H9 (cell line): ENCODE measurements around the gene ETV6. TPM values are rescaled to one million over a fixed set of nuclear protein-coding genes. Genes with fewer than 3 reads are reported as not detected.

Experiments
- DNase-seq: peaks from one replicate; pipeline ENCODE4 v3.0.0-alpha.2; 2017
- H2AFZ ChIP-seq: one replicate; pipeline ENCODE4 v1.6.1; 2013; ENCODE audit warnings: mild to moderate bottlenecking, low read length, control low read depth, moderate library complexity
- H2AK5ac ChIP-seq: 2 replicates; pipeline ENCODE4 v1.6.1; 2013; ENCODE audit warnings: low read length, control low read depth, mixed read lengths; ENCODE audit not compliant: insufficient read length
- H2BK120ac ChIP-seq: one replicate; pipeline ENCODE4 v1.6.1; 2013; ENCODE audit warnings: low read depth, mild to moderate bottlenecking, low read length, control low read depth, inconsistent platforms; ENCODE audit not compliant: poor library complexity, severe bottlenecking
- H2BK12ac ChIP-seq: 2 replicates; pipeline ENCODE4 v1.6.1; 2013; ENCODE audit warnings: low read length, control low read depth, mixed read lengths, low read depth; ENCODE audit not compliant: insufficient read length
- H2BK15ac ChIP-seq: 2 replicates; pipeline ENCODE4 v1.6.1; 2013; ENCODE audit warnings: low read depth, low read length, control low read depth
- H2BK20ac ChIP-seq: one replicate; pipeline ENCODE4 v1.6.1; 2013; ENCODE audit warnings: low read depth, mild to moderate bottlenecking, low read length, control low read depth, inconsistent platforms; ENCODE audit not compliant: poor library complexity, severe bottlenecking
- H2BK5ac ChIP-seq: 2 replicates; pipeline ENCODE4 v1.6.1; 2013; ENCODE audit warnings: low read length, control low read depth, mixed read lengths; ENCODE audit not compliant: insufficient read length
- H3K14ac ChIP-seq: 2 replicates; pipeline ENCODE4 v1.6.1; 2013; ENCODE audit warnings: low read length, control low read depth; ENCODE audit not compliant: insufficient read depth
- H3K18ac ChIP-seq: 2 replicates; pipeline ENCODE4 v1.6.1; 2013; ENCODE audit warnings: low read depth, mild to moderate bottlenecking, mixed read lengths, low read length, control low read depth; ENCODE audit not compliant: insufficient read length
- H3K23ac ChIP-seq: 2 replicates; pipeline ENCODE4 v1.6.1; 2013; ENCODE audit warnings: low read length, control low read depth, mixed read lengths, low read depth; ENCODE audit not compliant: insufficient read length
- H3K23me2 ChIP-seq: 2 replicates; pipeline ENCODE4 v1.6.1; 2013; ENCODE audit warnings: low read depth, mild to moderate bottlenecking, mixed read lengths, low read length, control low read depth; ENCODE audit not compliant: insufficient read length, poor library complexity, severe bottlenecking
- H3K27ac ChIP-seq: 2 replicates; pipeline ENCODE4 v1.5.1; 2013; ENCODE audit warnings: low read length, control low read depth, mixed read lengths, low read depth; ENCODE audit not compliant: insufficient read length
- H3K27me3 ChIP-seq: 2 replicates; pipeline ENCODE4 v1.6.1; 2013; ENCODE audit warnings: low read length, control low read depth, inconsistent platforms; ENCODE audit not compliant: insufficient read depth
- H3K4ac ChIP-seq: 2 replicates; pipeline ENCODE4 v1.6.1; 2013; ENCODE audit warnings: low read depth, mild to moderate bottlenecking, control low read depth, inconsistent platforms, low read length, moderate library complexity
- H3K4me1 ChIP-seq: 2 replicates; pipeline ENCODE4 v1.6.1; 2013; ENCODE audit warnings: low read length, control low read depth, inconsistent platforms; ENCODE audit not compliant: insufficient read depth
- H3K4me2 ChIP-seq: 2 replicates; pipeline ENCODE4 v1.6.1; 2013; ENCODE audit warnings: low read length, control low read depth, mixed read lengths; ENCODE audit not compliant: insufficient read length, insufficient read depth
- H3K56ac ChIP-seq: 2 replicates; pipeline ENCODE4 v1.6.1; 2013; ENCODE audit warnings: low read depth, mild to moderate bottlenecking, mixed read lengths, low read length, control low read depth; ENCODE audit not compliant: insufficient read length
- H3K79me1 ChIP-seq: 2 replicates; pipeline ENCODE4 v1.6.1; 2013; ENCODE audit warnings: low read depth, mild to moderate bottlenecking, moderate library complexity, low read length, control low read depth, inconsistent platforms; ENCODE audit not compliant: insufficient read depth, poor library complexity, severe bottlenecking
- H3K79me2 ChIP-seq: 2 replicates; pipeline ENCODE4 v1.6.1; 2013; ENCODE audit warnings: low read length, control low read depth, inconsistent platforms; ENCODE audit not compliant: insufficient read depth
- H3K9ac ChIP-seq: 2 replicates; pipeline ENCODE4 v1.6.1; 2013; ENCODE audit warnings: low read length, control low read depth, mixed read lengths; ENCODE audit not compliant: insufficient read length; ENCODE audit errors: extremely low read depth
- H3K9me3 ChIP-seq: one replicate; pipeline ENCODE4 v1.6.1; 2013; ENCODE audit warnings: low read depth, low read length, inconsistent platforms; ENCODE audit not compliant: control insufficient read depth
- H3T11ph ChIP-seq: one replicate; pipeline ENCODE4 v1.6.1; 2013; ENCODE audit warnings: mild to moderate bottlenecking, low read length, control low read depth, inconsistent platforms
- H4K20me1 ChIP-seq: one replicate; pipeline ENCODE4 v1.6.1; 2013; ENCODE audit not compliant: control insufficient read depth, insufficient read length, insufficient read depth
- H4K5ac ChIP-seq: 2 replicates; pipeline ENCODE4 v1.6.1; 2013; ENCODE audit warnings: low read depth, mild to moderate bottlenecking, mixed read lengths, low read length, control low read depth; ENCODE audit not compliant: insufficient read length
- H4K8ac ChIP-seq: replicated peaks from 2 replicates; pipeline ENCODE4 v1.6.1; 2013; ENCODE audit warnings: low read length, control low read depth, mixed read lengths, low read depth; ENCODE audit not compliant: insufficient read length
- H4K91ac ChIP-seq: 2 replicates; pipeline ENCODE4 v1.6.1; 2013; ENCODE audit warnings: low read depth, mild to moderate bottlenecking, moderate library complexity, mixed read lengths, low read length, control low read depth; ENCODE audit not compliant: insufficient read length
- H3K27ac Mint-ChIP-seq, 3 experiments: 2 replicates in 2 of 3; 3 replicates in 1 of 3; pipeline ENCODE4 v1.8.0; 2020 to 2021; ENCODE audit warnings: mixed read lengths in 3 of 3, mild to moderate bottlenecking in 1 of 3, moderate library complexity in 1 of 3
- H3K27me3 Mint-ChIP-seq: 2 replicates; pipeline ENCODE4 v1.8.0; 2021; ENCODE audit warnings: low read depth, mild to moderate bottlenecking, moderate library complexity, mixed read lengths
- H3K36me3 Mint-ChIP-seq, 3 experiments: 2 replicates in 2 of 3; 3 replicates in 1 of 3; pipeline ENCODE4 v1.8.0; 2020 to 2021; ENCODE audit warnings: low read depth in 3 of 3, mixed read lengths in 3 of 3; ENCODE audit not compliant: insufficient read depth in 1 of 3
- H3K4me1 Mint-ChIP-seq, 2 experiments: 2 replicates each; pipeline ENCODE4 v1.8.0; 2020; ENCODE audit warnings: mixed read lengths in 2 of 2
- H3K4me3 Mint-ChIP-seq, 2 experiments: 2 replicates in 1 of 2; 3 replicates in 1 of 2; pipeline ENCODE4 v1.8.0; 2020 to 2021; ENCODE audit warnings: mild to moderate bottlenecking in 2 of 2, mixed read lengths in 2 of 2, moderate library complexity in 1 of 2
- H3K9me3 Mint-ChIP-seq, 2 experiments: 2 replicates in 1 of 2; 3 replicates in 1 of 2; pipeline ENCODE4 v1.8.0; 2020; ENCODE audit warnings: mild to moderate bottlenecking in 2 of 2, mixed read lengths in 2 of 2, moderate library complexity in 1 of 2
- WGBS: extraction: QIAGEN DNeasy Blood & Tissue Kit; methylation state at CpG from one replicate; pipeline ENCODE4 v1.1.7; 2013; ENCODE audit warnings: missing lambda C conversion rate, low lambda C conversion rate, mixed read lengths; ENCODE audit not compliant: insufficient read length; ENCODE audit errors: extremely low coverage; 5-methylcytosine and 5-hydroxymethylcytosine counted together
- total RNA-seq: library from RNA; stranded (reverse); gene quantifications from 2 replicates; pipeline ENCODE4 v1.2.1, GENCODE V29; 2021
- TF ChIP-seq, protein P1 (sequence below): fragments of 200-600 bp; sonication (generic); conservative IDR thresholded peaks from 3 replicates; pipeline ENCODE4 v1.8.0; 2021; ENCODE audit warnings: antibody characterized with exemption, mild to moderate bottlenecking

The ETV6 gene
- total RNA-seq, 1 experiment from 2014 or later, result 28.7 TPM

DNA sequence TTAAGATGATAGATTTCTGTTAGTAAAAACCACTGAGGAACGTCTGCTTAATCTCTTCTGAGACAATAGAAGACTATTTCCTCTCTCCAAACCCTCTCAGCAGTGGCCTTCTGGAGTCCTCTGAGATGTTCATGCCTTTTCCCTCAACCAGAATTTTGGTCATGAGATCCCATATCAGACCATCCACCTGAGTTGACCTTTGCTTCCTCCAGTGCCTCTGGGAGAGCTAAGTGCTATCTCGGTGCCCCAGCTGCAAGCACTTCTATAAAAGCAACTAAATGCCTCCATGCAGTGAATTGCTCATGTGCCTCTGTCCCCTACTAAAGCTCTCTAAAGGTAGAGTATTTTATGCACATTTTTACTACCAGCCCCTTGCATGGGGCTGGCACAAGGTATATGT, 248.4 kb downstream of the ETV6 start:
- no peak overlapping the region for H3K23ac ChIP-seq
- no peak for DNase-seq
- H2BK5ac ChIP-seq, result no peak overlapping the region
- H3K56ac ChIP-seq, result no peak overlapping the region
- H2BK20ac ChIP-seq, result no peak overlapping the region
- H4K20me1 ChIP-seq, result no peaks in the 10 kb centered on the region
- no peak overlapping the region for H2BK15ac ChIP-seq
- Mint-ChIP-seq H3K4me1 (peaks cover 13 to 14% of the 10 kb centered on the region in 2 experiments), H3K27me3 (no peaks in the 10 kb centered on the region), H3K9me3 (no peaks in the 10 kb centered on the region), H3K36me3 (peaks cover 0 to 4% (median 0%) of the 10 kb centered on the region in 3 experiments; a peak in 2 of 7 replicates), H3K27ac (no peak overlapping the region), H3K4me3 (no peak overlapping the region)
- H2AK5ac ChIP-seq, result no peak overlapping the region
- H3K9ac ChIP-seq, result no peak overlapping the region
- H3T11ph ChIP-seq, result no peak overlapping the region
- no peaks in the 10 kb centered on the region for H3K27me3 ChIP-seq
- no peak overlapping the region for H4K5ac ChIP-seq
- H4K8ac ChIP-seq, result no peak overlapping the region
- H3K27ac ChIP-seq, result no peak overlapping the region
- H3K18ac ChIP-seq, result no peak overlapping the region
- H3K9me3 ChIP-seq, result no peaks in the 10 kb centered on the region
- WGBS, result no CpG with 5 or more reads among the region's 2 CpGs
- no peak overlapping the region for H2BK120ac ChIP-seq
- no peak overlapping the region for H3K4me2 ChIP-seq
- H4K91ac ChIP-seq, result no peak overlapping the region
- H3K14ac ChIP-seq, result no peak overlapping the region
- H3K4ac ChIP-seq, result no peak overlapping the region
- TF ChIP-seq, protein P1, sequence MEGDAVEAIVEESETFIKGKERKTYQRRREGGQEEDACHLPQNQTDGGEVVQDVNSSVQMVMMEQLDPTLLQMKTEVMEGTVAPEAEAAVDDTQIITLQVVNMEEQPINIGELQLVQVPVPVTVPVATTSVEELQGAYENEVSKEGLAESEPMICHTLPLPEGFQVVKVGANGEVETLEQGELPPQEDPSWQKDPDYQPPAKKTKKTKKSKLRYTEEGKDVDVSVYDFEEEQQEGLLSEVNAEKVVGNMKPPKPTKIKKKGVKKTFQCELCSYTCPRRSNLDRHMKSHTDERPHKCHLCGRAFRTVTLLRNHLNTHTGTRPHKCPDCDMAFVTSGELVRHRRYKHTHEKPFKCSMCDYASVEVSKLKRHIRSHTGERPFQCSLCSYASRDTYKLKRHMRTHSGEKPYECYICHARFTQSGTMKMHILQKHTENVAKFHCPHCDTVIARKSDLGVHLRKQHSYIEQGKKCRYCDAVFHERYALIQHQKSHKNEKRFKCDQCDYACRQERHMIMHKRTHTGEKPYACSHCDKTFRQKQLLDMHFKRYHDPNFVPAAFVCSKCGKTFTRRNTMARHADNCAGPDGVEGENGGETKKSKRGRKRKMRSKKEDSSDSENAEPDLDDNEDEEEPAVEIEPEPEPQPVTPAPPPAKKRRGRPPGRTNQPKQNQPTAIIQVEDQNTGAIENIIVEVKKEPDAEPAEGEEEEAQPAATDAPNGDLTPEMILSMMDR, result no peak
- H3K23me2 ChIP-seq, result no peaks in the 10 kb centered on the region
- no peak overlapping the region for H2AFZ ChIP-seq
- H3K79me2 ChIP-seq, result no peaks in the 10 kb centered on the region
- H3K79me1 ChIP-seq, result no peaks in the 10 kb centered on the region
- H2BK12ac ChIP-seq, result no peak overlapping the region
- no peaks in the 10 kb centered on the region for H3K4me1 ChIP-seq
